GM12873 (cell line): ENCODE measurements around the gene CWC25.

Experiments
- CTCF ChIP-seq: IDR thresholded peaks from 2 replicates; pipeline ENCODE4 v1.5.1; 2012; ENCODE audit warnings: low read depth, mild to moderate bottlenecking, moderate library complexity, low read length, control low read depth; ENCODE audit not compliant: insufficient read depth; ENCODE audit errors: missing control alignments

The CWC25 gene

GRCh38 chr17:38857271-38857670 is 32.1 kb upstream of the CWC25 start:
- no peak for TF ChIP-seq CTCF

GRCh38 chr17:38853292-38854219 is 28.4 kb upstream of the CWC25 start, which contains the start of gene RPL23:
Gene RPL23 (minus strand): TSS chr17:38853721. CDS start chr17:38853710, 11 bp downstream.
- TF ChIP-seq CTCF: no peak

DNA sequence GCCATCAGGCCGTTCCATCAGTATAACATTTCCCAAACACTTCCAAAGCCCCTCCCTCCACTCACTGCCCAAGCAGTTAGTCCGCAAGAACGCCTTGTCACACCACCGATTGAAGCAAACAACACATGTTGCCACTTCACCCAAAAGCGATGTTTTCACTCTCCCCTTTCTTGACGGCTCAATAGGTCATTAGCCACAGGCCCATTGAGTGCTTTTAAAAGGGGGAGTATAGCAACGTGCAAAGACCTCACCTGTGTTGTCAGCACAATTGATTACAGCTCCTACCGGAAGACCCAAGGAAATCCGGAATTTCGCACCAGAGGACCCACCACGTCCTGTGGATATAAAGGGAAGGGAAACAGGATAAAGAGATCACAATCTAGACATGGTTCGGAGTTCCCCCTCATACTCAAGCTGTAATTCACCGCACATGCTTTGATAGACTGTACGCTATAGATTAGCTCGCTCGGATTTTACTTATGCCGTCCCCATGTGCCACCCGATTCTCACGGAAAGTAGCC is 27.7 kb upstream of the CWC25 start:
- TF ChIP-seq CTCF: no peak

- no peak for TF ChIP-seq CTCF
These were observed 26.3 kb upstream of the CWC25 start for GRCh38 chr17:38851434-38851833.

- TF ChIP-seq CTCF: no peak
These were observed 25.3 kb upstream of the CWC25 start for GRCh38 chr17:38850374-38850773.

- no peak for TF ChIP-seq CTCF
These were observed 24.0 kb upstream of the CWC25 start for GRCh38 chr17:38848939-38849605.

DNA sequence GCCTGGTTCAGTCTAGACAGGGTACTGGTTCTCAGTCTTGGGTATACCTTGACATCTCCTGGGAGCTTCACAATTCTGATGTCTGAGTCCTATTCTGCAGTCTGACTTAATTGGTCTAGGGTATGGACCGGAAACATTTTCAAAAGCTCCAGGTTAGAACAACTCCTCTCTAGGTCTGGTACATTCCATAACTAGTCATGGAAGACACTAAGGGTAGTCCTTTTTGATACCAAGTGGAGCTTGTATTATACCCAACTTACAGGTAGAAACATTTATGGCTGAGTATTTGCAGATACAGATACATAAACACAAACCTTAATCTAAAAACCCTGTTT is 23.4 kb upstream of the CWC25 start:
- no peak for TF ChIP-seq CTCF
